ENCODE results near the gene S100A11. TPM values are rescaled to one million over a fixed set of nuclear protein-coding genes. Genes with fewer than 3 reads are reported as not detected.

S100A11 gene
- total and polyA plus RNA-seq, 9 of the 15 experiments (the other 6 are each of a cell fraction or from before 2014, with no cell fraction given) = 131 to 808 (median 235) TPM

GRCh38 chr1:152018537-152018936 lies 18.3 kb downstream of the S100A11 start:
- H3K4me3 ChIP-seq = no peak overlapping the region
- no peaks in the 10 kb centered on the region for H3K79me2 ChIP-seq (ENCODE audit: control insufficient read depth, insufficient read depth, low read length)
- DNase-seq (ENCODE audit: extremely low read depth in 1 of 4, low spot score in 3 of 4) (peak in 1 of 4 experiments; percentile 63), ATAC-seq (peak; percentile 71), FAIRE-seq (no peak)
- WGBS (ENCODE audit: insufficient coverage, low coverage, missing lambda C conversion rate) = 0% methylated on average over 4 of the region's 4 CpGs
- intact Hi-C loops (cut with micrococcal nuclease) = no loop called here
- ChIA-PET POLR2A (interaction anchor here (0.9 to 1.0 kb wide), 2 partner anchors 17 to 18 kb away, joined by 3 to 4 read pairs; partner anchors contain the start of gene S100A11), CTCF (ENCODE audit: low intra/inter-chr PET ratio) (no interaction called here)
- H3K9ac ChIP-seq (ENCODE audit: insufficient read depth in 1 of 2, low read depth in 2 of 2, low read length in 2 of 2) = no peak overlapping the region
- H3K9me1 ChIP-seq (ENCODE audit: control insufficient read depth, insufficient read depth, low read length) = no peaks in the 10 kb centered on the region
- no peaks in the 10 kb centered on the region for H3K4me1 ChIP-seq (replicated peaks in 1 of 2; ENCODE audit: control insufficient read depth in 2 of 2, insufficient read depth in 2 of 2, low read length in 2 of 2)
- H3K27me3 ChIP-seq (ENCODE audit: control insufficient read depth in 2 of 2, insufficient read depth in 2 of 2, low read length in 2 of 2) = peaks cover 26 to 42% of the 10 kb centered on the region in 2 experiments
- in situ Hi-C loops (cut with MboI) = no loop called here
- H3K9me3 ChIP-seq (replicated peaks; ENCODE audit: control insufficient read depth, insufficient read depth, low read depth, low read length) = no peaks in the 10 kb centered on the region
- no peaks in the 10 kb centered on the region for H3K36me3 ChIP-seq (ENCODE audit: control insufficient read depth, insufficient read depth, low read length)
- H3K4me2 ChIP-seq (ENCODE audit: insufficient read depth, low read length) = no peak overlapping the region
- H4K20me1 ChIP-seq (replicated peaks; ENCODE audit: control insufficient read depth, insufficient read depth, low read length) = no peaks in the 10 kb centered on the region
- H2AFZ ChIP-seq (ENCODE audit: low read depth, low read length) = no peak overlapping the region
- H3K27ac ChIP-seq (ENCODE audit: extremely low read depth, low read depth, low read length) = no peak overlapping the region
- no TSS peak for BruUV-seq (replicated peaks)
- 0 out of 2 replicates have a peak, but pooled peaks have one; percentile 19 for TF ChIP-seq SMARCA4 (IDR thresholded peaks at IDR 0.05)
- 0 out of 4 replicates have a peak, but pooled peaks of 1 of the 2 experiments have one; percentile 7 for TF ChIP-seq RAD21 (CRISPR knock-in tag; conservative IDR thresholded peaks at IDR 0.05 in 1 of 2, IDR thresholded peaks at IDR 0.05 in 1 of 2)
- no peak for TF ChIP-seq CBFB (CRISPR knock-in tag; IDR thresholded peaks at IDR 0.05)
- TF ChIP-seq, protein P1, sequence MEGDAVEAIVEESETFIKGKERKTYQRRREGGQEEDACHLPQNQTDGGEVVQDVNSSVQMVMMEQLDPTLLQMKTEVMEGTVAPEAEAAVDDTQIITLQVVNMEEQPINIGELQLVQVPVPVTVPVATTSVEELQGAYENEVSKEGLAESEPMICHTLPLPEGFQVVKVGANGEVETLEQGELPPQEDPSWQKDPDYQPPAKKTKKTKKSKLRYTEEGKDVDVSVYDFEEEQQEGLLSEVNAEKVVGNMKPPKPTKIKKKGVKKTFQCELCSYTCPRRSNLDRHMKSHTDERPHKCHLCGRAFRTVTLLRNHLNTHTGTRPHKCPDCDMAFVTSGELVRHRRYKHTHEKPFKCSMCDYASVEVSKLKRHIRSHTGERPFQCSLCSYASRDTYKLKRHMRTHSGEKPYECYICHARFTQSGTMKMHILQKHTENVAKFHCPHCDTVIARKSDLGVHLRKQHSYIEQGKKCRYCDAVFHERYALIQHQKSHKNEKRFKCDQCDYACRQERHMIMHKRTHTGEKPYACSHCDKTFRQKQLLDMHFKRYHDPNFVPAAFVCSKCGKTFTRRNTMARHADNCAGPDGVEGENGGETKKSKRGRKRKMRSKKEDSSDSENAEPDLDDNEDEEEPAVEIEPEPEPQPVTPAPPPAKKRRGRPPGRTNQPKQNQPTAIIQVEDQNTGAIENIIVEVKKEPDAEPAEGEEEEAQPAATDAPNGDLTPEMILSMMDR (IDR thresholded peaks at IDR 0.05 in 2 of 3, conservative IDR thresholded peaks at IDR 0.05 in 1 of 3; ENCODE audit: insufficient read depth in 2 of 3, low read depth in 1 of 3, low read length in 3 of 3) = peak; percentile 55 to 67 (median 60); a peak in 5 of 6 replicates
- TF ChIP-seq GATA2 (CRISPR knock-in tag; IDR thresholded peaks at IDR 0.05) = no peak
- no peak for TF ChIP-seq ZNF232 (CRISPR knock-in tag; IDR thresholded peaks at IDR 0.05)
- TF ChIP-seq FOXA3 (CRISPR knock-in tag; conservative IDR thresholded peaks at IDR 0.05 in 1 of 2, IDR thresholded peaks at IDR 0.05 in 1 of 2) = no peak
- TF ChIP-seq, protein P2, sequence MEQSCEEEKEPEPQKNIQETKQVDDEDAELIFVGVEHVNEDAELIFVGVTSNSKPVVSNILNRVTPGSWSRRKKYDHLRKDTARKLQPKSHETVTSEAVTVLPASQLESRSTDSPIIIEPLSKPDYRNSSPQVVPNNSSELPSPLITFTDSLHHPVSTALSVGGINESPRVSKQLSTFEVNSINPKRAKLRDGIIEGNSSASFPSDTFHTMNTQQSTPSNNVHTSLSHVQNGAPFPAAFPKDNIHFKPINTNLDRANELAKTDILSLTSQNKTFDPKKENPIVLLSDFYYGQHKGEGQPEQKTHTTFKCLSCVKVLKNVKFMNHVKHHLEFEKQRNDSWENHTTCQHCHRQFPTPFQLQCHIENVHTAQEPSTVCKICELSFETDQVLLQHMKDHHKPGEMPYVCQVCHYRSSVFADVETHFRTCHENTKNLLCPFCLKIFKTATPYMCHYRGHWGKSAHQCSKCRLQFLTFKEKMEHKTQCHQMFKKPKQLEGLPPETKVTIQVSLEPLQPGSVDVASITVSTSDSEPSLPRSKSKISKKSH (CRISPR knock-in tag; IDR thresholded peaks at IDR 0.05) = no peak
- TF ChIP-seq, protein P3, sequence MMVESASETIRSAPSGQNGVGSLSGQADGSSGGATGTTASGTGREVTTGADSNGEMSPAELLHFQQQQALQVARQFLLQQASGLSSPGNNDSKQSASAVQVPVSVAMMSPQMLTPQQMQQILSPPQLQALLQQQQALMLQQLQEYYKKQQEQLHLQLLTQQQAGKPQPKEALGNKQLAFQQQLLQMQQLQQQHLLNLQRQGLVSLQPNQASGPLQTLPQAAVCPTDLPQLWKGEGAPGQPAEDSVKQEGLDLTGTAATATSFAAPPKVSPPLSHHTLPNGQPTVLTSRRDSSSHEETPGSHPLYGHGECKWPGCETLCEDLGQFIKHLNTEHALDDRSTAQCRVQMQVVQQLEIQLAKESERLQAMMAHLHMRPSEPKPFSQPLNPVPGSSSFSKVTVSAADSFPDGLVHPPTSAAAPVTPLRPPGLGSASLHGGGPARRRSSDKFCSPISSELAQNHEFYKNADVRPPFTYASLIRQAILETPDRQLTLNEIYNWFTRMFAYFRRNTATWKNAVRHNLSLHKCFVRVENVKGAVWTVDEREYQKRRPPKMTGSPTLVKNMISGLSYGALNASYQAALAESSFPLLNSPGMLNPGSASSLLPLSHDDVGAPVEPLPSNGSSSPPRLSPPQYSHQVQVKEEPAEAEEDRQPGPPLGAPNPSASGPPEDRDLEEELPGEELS (CRISPR knock-in tag; IDR thresholded peaks at IDR 0.05; ENCODE audit: borderline replicate concordance) = no peak
- peak; percentile 53 to 56; a peak in 3 of 4 replicates for TF ChIP-seq FOXK2 (conservative IDR thresholded peaks at IDR 0.05 in 1 of 2, IDR thresholded peaks at IDR 0.05 in 1 of 2; ENCODE audit: low read depth in 2 of 2)
- no peak for TF ChIP-seq ZNF146 (CRISPR knock-in tag; IDR thresholded peaks at IDR 0.05; ENCODE audit: unreplicated experiment)
- no peak for TF ChIP-seq COPS2 (conservative IDR thresholded peaks at IDR 0.05)
- no peak for TF ChIP-seq ZNF197 (CRISPR knock-in tag; IDR thresholded peaks at IDR 0.05; ENCODE audit: low read depth)
- no peak for TF ChIP-seq CHCHD3 (CRISPR knock-in tag; IDR thresholded peaks at IDR 0.05)
- no peak for TF ChIP-seq TGIF2 (CRISPR knock-in tag; IDR thresholded peaks at IDR 0.05)
